Measurements from ENCODE around the gene BCKDK. TPM values are rescaled to one million over a fixed set of nuclear protein-coding genes. Genes with fewer than 3 reads are reported as not detected.
A peak's percentile ranks its signal among the peaks of the same experiment; 100 is the strongest.

The BCKDK gene
- total RNA-seq, 2 donors from 2014 or later: 52.0 to 62.3 TPM

DNA sequence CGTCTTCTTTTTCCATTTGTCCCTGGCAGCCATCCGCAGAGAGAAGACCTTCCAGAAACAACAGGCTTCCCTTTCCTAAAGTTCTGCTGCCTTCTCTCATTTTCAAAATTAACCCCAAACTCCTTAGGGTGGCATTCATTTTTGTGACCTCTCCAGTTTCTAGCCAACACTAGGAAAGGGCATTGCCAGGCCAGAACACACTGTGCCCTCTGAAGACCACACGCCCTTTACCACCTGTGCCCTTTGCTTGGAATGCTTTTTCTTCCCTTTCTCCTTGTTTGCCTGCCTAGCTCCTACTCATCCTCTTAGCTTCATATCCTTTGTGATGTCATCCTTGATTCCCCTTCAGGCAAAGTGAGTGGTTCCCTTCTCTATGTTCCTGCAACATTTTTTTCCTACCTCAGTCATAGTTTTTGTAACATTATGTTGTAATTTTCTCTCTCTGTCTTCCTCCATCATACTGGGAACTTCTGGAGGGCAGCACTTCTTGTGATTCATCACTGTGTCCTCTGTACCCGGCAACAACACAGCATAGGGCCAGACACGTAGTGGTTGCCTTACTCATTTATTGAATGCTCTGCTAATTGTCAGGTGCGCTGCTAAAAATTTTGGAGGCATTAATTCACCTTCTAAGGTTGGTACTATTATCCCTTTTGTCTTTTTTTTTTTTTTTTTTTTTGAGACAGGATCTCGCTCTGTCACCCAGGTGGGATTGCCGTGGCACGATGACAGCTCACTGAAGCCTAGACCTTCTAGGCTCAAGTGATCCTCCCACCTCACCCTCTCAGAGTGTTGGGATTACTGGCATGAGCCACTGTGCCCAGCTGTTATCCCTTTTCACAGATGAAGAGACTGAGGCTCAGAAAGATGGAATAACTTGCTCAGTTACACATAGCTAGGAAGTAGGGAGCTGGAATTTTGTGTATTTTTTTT is 10.3 kb downstream of the BCKDK start:
- TF ChIP-seq, protein P1, sequence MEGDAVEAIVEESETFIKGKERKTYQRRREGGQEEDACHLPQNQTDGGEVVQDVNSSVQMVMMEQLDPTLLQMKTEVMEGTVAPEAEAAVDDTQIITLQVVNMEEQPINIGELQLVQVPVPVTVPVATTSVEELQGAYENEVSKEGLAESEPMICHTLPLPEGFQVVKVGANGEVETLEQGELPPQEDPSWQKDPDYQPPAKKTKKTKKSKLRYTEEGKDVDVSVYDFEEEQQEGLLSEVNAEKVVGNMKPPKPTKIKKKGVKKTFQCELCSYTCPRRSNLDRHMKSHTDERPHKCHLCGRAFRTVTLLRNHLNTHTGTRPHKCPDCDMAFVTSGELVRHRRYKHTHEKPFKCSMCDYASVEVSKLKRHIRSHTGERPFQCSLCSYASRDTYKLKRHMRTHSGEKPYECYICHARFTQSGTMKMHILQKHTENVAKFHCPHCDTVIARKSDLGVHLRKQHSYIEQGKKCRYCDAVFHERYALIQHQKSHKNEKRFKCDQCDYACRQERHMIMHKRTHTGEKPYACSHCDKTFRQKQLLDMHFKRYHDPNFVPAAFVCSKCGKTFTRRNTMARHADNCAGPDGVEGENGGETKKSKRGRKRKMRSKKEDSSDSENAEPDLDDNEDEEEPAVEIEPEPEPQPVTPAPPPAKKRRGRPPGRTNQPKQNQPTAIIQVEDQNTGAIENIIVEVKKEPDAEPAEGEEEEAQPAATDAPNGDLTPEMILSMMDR (IDR thresholded peaks at IDR 0.05): no peak
- Histone ChIP-seq H3K4me1 (peaks cover 0 to 36% of the 10 kb centered on the region in 2 donors), H3K36me3 (peaks cover 47% of the 10 kb centered on the region), H3K27ac (peak overlapping the region; percentile 93 to 99), H3K9me3 (no peaks in the 10 kb centered on the region), H3K27me3 (no peaks in the 10 kb centered on the region), H3K4me3 (peak overlapping the region; percentile 80 to 86)
- no peak for DNase-seq (ENCODE audit: low spot score)

DNA sequence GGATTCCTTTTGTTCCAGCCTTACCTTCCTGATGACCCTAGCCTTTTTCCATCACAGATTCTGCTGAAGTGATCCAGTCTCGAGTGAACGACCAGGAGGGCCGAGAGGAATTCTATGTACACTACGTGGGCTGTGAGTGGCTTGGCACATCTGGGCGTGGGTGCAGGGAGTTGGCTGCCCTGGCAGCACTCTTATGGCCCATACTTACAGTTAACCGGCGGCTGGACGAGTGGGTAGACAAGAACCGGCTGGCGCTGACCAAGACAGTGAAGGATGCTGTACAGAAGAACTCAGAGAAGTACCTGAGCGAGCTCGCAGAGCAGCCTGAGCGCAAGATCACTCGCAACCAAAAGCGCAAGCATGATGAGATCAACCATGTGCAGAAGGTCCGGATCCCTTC is 11.9 kb downstream of the BCKDK start:
- Histone ChIP-seq H3K36me3 (peaks cover 62% of the 10 kb centered on the region), H3K27ac (no peak overlapping the region), H3K27me3 (no peaks in the 10 kb centered on the region), H3K4me1 (peaks cover 0 to 28% of the 10 kb centered on the region in 2 donors), H3K9me3 (no peaks in the 10 kb centered on the region), H3K4me3 (no peak overlapping the region)
- no peak for DNase-seq (ENCODE audit: low spot score)
- TF ChIP-seq, protein P1 (IDR thresholded peaks at IDR 0.05): no peak

DNA sequence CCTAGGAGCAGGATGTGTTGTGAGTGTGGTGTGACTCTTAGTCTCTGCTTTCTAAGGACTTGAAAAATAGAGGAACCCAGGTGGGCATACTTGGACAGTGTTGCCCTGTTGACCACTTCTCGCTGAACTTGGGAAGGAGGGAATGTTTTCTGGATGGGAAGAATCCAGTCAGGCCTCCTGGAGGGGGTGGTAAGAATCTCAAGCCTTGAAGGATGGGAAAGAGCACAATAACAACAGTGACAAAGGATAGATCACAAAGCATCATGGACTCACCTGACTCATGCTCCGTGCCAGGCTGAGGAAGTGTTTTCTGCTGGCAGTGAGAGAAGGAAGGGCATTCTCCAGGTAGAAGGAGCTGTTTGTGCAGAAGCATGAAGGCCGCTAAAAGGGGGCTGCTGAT is 17.7 kb downstream of the BCKDK start:
- Histone ChIP-seq H3K4me1 (peaks cover 0 to 21% of the 10 kb centered on the region in 2 donors), H3K36me3 (peaks cover 83% of the 10 kb centered on the region), H3K27ac (no peak overlapping the region), H3K27me3 (no peaks in the 10 kb centered on the region), H3K9me3 (no peaks in the 10 kb centered on the region), H3K4me3 (no peak overlapping the region)
- no peak for DNase-seq (ENCODE audit: low spot score)
- TF ChIP-seq, protein P1 (IDR thresholded peaks at IDR 0.05): no peak

DNA sequence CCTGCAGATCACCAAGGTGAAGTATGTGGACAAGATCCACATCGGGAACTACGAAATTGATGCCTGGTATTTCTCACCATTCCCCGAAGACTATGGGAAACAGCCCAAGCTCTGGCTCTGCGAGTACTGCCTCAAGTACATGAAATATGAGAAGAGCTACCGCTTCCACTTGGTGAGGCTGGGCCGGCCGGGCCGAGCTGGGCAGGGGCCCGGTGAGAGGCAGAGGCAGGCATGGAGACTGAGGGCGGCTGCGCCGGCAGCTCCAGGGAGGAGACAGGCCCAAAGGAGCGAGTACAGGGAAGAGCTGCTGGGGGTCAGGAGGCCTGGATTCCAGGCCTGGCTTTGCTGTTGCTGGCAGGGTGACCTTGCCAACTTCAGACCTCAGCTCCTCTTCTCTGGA is 19.0 kb downstream of the BCKDK start:
- Histone ChIP-seq H3K36me3 (peaks cover 83% of the 10 kb centered on the region), H3K4me3 (no peak overlapping the region), H3K4me1 (peaks cover 0 to 21% of the 10 kb centered on the region in 2 donors), H3K27me3 (no peaks in the 10 kb centered on the region), H3K27ac (no peak overlapping the region), H3K9me3 (no peaks in the 10 kb centered on the region)
- TF ChIP-seq, protein P1 (IDR thresholded peaks at IDR 0.05): no peak
- DNase-seq (ENCODE audit: low spot score): no peak

DNA sequence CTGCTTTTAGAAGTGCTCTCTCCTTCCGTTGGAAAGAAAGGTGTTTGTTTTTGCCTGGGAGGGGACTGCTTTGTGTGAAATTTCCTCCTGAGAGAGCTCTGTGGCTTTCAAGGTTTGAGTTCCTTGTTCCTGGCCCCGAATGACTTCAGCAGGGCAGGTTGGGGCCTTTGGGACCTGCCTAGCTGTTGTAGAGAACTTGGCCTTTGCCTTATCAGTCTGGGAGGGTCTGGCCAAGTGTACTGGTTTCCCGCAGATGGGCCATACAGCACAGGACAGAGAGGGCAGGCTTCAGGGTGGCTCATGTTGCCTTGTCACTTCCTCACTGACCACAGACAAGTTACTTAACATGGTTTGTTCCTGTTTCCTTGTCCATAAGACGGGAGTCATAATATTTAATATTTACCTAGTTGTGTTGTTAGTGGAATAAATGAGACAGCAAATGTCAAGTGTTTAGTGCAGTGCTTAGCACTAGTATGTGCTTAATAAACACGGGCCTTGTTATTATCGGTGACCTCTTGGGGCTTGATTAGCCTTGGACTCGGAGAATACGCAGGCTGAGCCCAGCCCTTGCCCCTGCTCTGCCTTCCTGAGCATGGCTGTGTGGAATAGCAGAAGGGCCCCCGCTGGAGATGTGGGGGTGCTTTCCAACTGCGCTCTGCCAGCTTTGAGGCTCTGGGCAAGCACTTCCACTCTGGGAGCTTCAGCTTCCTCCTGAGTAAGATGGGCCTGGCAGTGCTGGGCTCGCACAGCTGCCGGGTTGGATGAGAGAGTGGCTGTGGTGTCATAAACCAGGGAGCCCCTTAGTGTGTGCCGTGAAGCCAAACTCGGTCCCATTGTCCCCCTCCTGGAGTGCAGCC is 20.8 kb downstream of the BCKDK start:
- Histone ChIP-seq H3K4me1 (peaks cover 0 to 26% of the 10 kb centered on the region in 2 donors), H3K4me3 (no peak overlapping the region), H3K27ac (peak overlapping the region; percentile 64), H3K36me3 (peaks cover 71% of the 10 kb centered on the region), H3K9me3 (no peaks in the 10 kb centered on the region), H3K27me3 (no peaks in the 10 kb centered on the region)
- peak; percentile 70 for DNase-seq (ENCODE audit: low spot score)
- TF ChIP-seq, protein P1 (IDR thresholded peaks at IDR 0.05): no peak
